Activated CD4-positive, alpha-beta T cell treated with anti-CD3 and anti-CD28 coated beads for 1 hour (primary cell): ENCODE measurements around the gene HNRNPC.

Experiments
- DNase-seq: peaks from one replicate; pipeline ENCODE4 v3.0.0-alpha.2; 2020

Gene HNRNPC

DNA sequence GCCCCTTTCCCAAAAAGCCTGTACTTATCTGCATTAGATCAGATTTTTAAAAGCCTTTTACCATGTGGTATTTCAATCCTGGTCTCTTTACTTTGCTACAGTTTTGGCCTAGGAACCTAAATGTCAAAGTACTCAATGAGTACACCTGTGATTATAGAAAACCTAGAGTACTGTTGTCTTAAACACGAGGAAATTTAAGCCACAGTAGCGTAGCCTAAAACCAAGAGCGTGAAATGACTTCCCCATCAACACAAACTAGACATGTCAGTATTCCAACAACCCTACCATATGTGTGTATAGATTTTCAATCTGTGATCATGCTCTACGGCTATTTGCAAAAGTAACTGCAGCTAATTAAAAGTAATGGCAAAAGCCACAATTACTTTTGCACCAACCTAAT lies 60.7 kb downstream of the HNRNPC start:
- DNase-seq: no peak

DNA sequence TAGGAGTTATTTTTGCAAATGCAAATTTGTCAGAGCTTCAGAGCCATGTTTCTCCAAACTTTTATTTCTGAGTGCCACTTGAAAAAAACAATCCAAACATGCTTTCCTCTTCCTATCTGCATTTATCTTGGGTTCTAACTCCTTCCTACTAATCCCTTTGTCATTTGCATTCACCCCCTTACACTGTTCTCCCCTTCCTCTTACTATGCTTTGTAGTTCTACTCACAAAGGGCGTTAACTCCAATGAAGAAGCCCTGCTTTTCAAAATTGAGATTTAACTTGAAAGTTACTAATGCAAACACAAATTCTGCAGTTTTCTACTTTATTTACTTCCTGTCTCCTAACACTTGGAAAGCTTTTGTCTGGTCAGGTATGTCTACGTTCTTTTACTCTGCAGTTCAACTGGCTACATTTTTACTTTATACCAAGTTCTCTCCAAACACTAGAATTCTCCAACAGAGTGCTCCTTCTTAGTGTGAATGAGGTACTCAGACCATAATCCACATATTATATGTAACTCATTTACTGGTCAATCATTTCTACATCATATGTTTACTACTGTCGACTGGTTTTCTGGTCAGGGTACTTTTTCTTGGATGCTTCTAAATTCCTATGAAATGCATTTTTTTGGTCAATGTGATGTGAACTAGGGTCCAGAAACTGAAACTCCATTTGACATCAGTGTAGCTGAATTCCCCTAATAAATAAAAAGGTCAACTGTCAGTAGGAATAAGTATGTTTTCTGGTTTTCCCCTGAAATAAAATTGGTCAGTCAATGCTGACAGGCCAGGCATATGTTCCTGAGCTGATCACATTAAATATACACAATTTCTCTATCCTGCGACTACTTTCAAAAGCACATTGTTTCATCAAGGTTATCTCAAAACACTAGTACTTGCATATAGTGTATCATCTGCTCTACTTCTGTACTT lies 62.2 kb downstream of the HNRNPC start:
- no peak for DNase-seq

DNA sequence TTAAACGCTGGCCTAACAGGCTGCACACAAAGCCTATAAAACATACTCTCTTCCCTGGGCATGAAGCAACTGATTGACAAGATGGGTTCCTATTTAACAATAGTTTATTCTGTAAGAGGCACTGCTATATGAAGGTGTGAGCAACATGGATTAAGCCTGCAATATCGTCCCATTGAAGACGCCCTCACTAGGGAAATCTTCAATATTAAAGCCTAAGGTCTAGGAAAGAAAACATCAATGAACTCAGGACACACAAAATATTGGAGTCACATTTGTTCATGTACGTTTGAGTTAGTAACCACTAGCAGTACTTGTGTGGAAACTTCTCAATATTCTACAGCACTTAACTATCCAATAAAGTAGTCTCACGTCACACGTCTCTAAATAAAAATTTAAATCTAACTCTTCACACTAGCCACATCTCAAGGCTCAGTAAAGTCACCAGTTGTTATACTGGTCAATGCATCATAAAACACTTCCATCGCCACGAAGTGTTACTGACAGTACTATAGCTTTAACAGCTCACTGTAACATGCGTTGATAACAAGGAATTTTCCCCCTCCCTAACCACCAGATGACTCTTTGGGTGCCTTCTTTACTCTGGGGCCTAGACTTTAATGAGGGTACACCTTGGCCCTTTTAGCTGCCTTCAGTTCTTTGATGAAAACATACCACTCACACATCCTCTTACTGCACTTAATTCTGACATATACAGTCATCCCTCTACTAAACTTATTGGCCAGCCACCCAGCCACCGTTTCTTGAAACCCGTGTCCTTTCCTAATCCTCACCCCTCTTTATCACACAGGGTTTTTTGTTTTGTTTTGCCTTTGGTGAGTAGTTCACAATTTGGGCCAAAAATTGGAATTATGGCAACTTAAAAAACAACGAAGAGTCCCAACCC lies 63.3 kb downstream of the HNRNPC start:
- no peak for DNase-seq

DNA sequence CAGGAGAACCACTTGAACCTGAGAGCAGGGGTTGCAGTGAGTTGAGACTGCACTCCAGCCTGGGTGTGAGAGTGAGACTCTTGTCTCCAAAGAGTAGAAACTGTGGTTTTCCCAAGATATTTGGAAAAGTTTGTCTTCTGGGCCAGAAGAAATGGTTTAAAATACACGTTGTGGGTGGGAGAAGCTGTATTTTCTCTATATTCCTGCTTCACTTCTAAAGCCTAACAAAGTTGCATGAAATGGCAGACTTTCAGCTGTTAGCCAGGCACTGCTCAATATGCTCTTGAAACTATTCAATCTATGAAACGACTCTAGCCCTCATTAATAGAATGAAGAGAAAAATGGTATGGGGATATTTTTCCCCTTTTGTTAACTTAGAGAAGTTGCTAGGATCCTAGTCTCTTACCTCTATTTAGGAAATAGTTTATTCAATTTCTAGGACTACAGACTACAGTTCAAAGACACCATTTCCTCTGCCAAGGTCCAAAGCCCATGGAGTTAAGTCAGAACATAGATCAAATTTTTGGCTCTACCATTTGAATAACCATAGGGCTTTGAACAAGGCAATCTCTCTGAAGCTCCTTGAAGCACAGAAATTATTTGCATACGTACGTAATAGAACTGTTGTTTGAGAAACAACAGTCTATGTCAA lies 64.1 kb downstream of the HNRNPC start:
- no peak for DNase-seq

DNA sequence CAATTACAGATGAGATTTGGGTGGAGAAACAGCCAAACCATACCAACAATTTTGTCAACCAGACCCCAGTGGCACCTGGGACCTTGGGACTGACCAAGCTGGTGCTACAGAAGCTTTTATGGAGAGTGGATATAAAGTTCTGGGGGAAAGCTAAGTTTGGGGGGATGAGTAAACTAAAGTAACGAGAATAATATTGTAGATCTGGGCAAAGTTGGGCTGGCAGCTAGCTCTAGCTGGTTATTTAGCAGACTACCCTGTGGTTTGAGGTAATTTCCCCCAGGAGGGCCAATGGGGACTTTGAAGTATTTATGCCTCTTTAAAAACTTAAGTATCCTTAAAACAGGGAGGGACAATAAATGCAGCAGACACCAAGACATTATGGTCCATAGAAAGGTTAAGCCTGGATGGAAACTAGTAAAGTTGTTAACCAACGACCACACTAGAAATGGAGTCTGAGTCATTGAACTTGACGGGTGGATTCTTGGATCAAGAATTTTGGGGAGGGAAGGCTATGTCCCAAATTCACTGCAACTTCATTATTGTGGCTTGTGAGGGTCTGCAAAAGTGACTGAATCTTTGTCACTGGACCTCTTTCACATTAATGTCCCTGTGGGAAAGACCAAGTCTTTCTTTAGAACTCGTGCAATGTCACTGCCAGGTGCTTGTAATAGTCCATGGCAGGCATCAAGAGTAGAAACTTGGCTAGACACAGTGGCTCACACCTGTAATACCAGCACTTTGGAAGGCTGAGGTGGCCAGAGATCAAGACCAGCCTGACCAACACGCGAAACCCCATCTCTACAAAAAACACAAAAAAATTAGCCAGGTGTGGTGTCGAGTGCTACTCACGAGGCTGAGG lies 64.8 kb downstream of the HNRNPC start:
- DNase-seq: no peak

DNA sequence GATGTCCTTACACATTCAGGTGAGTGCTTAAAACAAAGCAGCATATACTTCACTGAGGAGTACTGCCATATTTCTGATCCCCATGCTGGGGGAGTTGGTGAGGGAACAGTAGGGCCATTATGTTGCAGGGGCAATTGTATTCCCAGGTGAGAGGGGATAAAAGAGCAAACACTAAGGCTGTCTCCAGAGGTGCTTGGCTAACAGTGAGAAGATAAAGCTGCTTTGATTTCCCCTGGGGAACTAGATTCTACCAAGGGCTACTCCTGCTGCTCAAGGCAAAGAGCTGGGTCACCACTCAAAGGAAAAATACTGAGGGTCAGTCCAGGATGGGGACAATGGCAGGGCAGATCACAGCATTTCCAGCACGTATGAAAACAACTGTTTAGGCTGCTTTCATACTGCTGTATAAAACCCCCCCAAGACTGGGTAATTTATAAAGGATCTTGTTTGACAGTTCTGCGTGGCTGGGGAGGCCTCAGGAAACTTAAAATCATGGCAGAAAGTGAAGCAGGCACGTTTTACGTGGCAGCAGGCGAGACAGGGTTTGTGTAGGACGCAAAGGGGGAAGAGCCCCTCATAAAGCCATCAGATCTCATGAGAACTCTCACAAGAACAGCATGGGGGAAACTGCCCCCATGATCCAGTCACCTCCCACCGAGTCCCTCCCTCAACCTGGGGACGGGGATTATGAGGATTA lies 65.6 kb downstream of the HNRNPC start:
- no peak for DNase-seq

DNA sequence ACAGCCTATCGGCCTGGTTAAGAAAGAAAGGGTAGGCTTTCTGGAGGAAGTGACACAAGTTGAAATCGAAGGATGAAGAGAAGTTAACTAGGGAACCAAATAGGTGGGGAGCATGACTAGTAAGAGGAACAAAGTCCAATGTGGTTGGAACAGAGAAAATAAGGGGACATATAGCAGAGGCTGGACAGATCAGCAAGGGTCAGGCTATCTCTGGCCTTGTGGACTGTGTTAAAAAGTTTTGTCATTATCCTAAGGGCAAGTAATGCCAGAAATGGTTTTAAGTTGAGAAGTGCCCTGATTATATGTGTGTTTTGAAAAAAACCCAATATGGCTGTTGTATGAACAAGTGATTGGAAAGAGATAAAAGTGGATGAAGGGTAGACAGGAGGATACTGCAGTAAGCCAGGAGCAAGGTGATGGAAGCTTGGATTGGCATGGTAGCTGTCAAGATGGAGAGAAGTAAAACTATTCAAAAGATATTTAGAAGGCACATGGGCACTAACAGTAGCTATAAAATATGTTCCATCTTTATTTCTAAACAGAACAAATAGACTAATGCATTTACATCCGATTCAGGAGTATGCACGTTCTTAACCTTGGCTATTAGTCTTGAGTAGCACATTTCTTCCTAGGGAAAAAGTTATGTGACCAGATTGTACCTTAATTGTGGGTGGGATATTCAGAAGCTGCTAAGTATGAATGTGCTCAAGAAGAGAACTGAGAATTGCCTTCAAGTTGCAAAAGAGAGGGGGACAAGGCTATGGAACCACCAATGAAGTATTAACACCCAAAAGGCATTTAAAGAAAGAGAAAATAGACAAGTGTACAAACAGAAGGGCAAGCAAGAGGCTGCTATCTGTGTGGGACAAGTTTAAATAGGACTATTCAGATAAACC lies 66.5 kb downstream of the HNRNPC start:
- no peak for DNase-seq

DNA sequence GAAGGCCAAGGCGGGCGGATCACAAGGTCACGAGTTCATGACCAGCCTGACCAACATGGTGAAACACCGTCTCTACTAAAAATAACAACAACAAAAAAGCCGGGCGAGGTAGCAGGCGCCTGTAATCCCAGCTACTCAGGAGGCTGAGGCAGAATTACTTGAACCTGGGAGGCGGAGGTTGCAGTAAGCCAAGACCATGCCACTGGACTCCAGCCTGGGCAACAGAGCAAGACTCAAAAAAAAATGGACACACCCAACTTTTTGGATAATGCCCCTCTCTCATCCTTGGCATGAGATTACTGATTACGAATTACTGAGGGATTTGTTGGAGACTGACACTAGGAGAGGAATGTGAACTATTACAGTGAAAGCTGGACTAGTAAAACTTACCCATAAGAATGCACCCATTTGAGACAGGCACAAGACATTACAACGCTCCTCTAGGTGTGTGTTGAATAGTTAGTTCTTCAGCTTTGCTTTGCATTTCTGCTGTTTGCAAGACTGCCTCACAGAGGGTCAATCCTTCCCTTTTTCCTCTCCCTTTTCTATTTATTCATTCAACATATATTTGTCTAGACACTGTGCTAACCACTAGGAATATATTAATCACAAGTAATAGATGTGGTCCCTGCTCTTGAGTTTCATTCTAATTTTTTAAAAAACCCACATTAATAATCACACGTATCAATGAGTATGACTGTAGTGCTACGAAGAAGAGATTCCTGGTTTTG lies 67.3 kb downstream of the HNRNPC start:
- DNase-seq: no peak

DNA sequence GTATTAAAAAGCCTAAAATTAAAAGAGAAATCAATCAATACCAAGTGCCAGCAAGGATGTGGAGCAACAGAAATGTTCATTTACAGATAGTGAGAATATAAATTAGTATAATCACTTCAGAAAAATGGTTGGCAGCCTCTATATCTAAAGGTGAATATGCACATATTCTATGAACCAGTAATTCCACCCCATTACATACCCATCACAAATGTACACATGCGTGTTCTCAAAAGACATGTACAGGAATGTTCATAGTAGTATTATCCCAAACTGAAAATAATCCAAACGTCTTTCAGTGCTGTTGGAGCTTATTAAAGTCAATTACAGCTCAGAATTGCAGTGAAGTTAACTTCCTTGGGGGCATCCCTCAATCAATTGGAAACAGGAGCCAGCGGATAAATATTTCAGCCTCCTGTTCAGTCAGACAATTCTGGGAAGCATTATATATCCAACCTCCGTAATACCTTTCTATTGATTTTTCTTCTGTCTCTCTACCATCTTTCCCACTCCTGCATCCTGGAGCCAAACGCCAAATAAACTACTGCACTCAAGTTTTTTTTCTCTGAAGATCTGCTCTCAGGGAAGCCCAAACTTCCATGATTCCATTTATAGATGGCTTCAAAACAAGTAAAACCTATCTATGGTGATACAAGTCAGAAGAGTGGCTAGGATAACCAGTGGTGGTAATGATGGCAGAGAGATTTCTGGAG lies 68.3 kb downstream of the HNRNPC start:
- DNase-seq: no peak

DNA sequence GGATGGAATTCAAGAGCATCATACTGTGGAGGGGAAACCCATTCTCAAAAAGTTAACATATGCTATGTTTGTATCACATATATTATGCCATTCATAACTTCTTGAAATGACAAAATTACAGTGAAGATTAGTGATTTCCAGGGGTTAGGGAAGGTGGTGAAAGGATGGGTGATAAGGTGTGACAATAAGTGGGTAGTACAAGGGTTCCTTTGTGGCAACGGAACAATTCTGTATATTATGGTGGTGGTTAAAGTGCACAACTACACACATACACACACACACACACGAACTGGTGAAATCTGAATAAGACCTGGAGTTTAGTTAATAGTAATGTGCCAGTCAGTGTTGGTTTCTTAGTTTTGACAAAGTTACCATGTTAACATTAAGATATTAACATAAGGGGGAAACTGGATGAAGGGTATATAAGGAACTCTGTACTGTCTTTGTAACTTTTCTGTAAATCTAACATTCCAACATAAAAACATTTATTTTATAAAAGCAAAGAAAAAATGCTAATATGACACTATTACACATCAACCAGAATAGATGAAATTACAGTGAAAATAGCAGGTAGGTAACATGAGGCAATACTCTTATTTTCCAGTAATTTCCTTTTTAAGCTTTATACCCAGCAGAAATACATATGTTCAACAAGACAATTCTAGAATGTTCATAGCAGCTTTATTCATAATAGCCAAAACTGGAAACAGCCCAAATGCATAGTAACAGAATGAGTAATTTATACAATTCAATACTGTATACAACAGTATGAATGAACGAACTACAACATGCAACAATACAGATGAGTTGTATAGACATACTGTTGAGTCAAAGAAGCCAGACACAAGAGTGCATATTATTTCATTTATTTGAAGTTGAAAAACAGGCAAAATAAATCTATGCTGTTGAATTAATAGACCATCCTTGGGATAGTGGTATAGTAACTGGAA lies 69.4 kb downstream of the HNRNPC start:
- DNase-seq: no peak

DNA sequence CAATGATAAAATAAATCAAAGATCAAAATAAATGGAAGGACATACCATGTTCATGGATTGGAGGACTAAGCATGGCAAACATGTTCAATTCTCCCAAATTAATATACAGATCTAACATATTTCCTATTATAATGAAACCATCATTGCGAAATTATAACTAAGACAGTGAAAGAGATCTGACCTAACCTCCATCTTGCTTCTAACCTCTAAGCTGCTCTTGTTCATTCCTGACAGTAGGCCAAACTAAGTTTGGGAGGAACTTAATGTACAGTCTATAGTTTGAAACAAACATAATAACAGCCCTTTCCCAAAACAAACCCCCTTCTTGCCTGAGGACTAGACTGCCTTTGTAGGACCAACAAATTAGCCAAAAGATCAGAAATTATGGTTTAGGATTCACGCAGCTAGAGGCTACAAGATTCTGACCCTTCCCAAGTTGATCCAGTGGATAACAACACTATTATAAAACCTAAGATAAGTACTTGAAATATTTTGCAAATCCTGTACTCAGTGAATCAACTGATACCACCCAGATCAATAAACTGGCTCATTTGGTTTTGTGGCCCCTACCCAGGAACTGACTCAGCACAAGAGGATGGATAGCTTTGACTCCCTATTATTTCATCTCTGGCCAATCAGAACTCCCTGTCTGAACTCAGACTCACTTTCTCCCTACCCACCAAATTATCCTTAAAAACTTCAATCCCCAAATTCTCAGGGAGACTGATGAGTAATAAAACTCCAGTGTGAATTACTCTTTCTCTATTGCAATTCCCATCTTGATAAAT lies 71.6 kb downstream of the HNRNPC start:
- no peak for DNase-seq

DNA sequence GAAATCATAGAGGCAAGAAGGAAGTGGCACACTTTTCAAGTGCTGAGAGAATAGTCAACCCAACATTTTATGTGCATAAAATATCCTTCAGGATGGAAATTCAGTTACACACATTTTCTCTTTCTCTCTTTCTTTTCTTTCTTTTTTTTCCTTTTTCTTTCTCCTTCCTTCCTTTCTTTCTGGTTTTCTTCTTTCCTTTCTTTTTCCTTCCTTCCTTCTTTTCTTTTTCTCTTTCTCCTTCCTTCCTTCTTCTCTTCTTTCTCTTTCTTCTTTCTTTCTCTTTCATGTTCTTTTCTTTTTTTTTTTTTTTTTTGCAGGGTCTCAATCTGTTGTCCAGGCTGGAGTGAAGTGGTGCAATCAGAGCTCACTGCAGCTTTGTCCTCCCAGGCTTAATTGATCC lies 74.6 kb downstream of the HNRNPC start:
- no peak for DNase-seq

DNA sequence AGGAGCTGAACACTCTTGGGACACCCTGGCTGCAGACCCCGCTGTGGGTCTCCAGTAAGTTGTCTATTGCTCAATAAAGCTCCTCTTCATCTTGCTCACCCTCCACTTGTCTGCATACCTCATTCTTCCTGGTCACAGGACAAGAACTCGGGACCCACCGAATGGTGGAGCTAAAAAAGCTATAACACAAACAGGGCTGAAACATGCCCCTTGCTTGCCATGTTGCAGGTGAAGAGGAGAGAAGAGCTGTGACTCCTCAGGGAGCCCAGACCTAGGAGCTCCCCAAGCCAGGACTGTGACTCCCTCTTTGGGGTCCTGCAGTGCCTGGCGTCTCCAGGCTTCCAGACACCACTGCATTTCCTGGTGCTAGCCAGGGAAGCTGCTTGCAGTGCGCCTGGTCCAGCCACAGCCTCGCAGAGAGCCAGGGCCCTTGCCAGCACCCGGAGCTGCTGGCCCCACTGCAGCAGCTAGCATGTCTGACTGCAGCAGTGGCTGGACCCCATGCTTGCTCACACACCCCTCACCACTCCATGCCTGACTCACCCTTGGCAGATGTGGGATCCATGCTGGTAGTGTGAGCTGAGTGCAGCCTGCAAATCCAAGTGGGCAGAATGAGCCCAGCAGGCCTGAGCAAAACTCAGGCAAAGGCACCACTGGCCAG lies 76.2 kb downstream of the HNRNPC start:
- no peak for DNase-seq

DNA sequence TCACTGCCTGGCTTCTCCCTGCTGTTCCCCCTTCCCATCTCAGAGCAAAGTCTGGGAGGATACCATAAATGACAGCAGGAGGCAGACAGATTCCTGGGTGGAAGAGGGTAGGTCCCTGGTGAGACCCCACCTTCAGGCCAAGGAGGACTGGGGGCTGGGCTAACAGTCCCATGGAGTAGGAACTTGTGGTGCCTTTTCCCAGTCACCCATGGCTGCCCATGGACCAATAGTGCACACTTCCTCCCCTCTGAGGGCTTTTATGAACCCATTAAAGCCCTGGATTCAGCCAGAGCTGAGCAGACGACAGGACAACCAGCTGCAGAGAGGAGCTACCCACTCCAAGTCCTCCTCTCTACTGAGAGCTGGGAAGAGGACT lies 76.8 kb downstream of the HNRNPC start:
- no peak for DNase-seq

DNA sequence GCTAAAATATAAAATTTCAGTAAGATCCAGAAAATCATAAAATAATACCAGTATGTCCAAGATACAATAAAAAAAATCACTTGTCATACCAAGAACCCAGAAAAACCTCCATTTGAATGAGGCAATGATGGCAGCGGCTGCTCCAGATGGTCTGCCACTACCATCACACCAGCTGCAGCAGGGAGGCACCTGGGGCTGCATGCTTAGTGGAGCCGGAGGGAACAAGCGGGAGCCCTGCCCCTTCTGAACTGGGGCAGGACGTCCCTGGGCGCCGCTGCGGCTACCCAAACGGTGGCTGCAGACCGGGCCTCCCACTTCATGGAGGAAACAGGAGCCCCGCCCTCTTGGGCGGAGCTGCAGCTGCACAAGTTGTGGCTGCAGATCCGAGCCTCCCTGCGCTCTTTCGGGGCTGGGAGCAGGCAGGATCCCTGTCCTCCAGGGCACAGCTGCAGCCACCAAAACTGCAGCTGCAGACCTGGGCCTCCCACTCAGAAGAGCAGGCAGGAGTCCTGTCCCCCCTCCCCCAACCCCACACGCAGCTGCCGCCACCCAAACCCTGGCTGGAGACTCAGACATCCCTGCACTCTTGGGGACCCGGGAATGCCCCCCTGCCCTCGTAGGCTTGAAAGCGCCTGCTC lies 77.3 kb downstream of the HNRNPC start:
- peak; percentile 40 for DNase-seq

DNA sequence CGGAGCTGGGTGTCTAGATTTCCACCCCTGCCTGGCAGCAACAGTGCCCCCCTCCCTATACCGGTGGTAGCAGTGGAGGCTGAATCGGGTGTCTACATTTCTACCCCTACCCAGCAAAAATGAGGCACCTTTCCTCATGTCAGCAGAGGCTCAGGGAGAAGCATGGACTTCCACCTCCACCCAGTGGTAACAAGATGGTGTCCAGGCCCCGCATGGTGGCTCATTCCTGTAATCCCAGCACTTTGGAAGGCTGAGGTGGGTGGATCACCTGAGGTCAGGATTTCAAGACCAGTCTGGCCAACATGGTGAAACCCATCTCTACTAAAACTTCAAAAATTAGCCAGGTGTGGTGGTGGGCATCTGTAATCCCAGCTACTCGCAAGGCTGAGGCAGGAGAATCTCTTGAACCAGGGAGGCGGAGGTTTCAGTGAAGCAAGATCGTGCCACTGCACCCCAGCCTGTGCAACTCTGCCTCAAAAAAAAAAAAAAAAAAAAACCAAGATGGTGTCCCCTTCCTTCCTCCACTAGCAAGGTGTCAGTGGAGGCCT lies 77.9 kb downstream of the HNRNPC start:
- no peak for DNase-seq
